ENCODE measurements around the gene KCNJ14.

Gene KCNJ14

GRCh38 chr19:48450441-48450840 is 4.9 kb upstream of the KCNJ14 start:
- Histone ChIP-seq H3K27ac (no peak overlapping the region), H3K27me3 (no peaks in the 10 kb centered on the region), H3K9me3 (replicated peaks in 1 of 11) (no peaks in the 10 kb centered on the region), H4K20me1 (peaks cover 0 to 91% (median 62%) of the 10 kb centered on the region in 11 experiments; a peak in 18 of 22 replicates), H3K36me3 (peaks cover 72 to 92% (median 88%) of the 10 kb centered on the region in 11 experiments), H3K4me3 (no peak overlapping the region), H3K4me1 (peaks cover 12 to 32% (median 16%) of the 10 kb centered on the region in 10 experiments; a peak in 19 of 20 replicates), H3K4me2 (no peak overlapping the region), H3K9ac (peak overlapping the region in 1 of 11 experiments; percentile 19; a peak in 1 of 22 replicates)
- no peak for TF ChIP-seq Cebpa-rat (IDR thresholded peaks at IDR 0.05)

DNA sequence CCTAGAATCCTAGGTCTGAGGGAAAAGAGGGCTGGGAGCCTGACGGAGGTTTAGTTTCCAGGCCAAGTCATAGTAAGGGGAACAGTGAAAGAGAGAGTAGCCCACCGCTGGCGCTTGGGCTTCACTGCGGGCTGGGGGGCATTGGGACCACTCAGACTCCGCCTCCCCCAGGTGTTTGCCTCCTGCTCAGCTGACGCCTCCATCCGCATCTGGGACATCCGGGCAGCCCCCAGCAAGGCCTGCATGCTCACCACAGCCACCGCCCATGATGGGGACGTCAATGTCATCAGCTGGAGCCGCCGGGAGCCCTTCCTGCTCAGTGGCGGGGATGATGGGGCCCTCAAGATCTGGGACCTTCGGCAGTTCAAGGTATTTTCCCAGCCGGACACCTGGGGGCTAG is 4.5 kb upstream of the KCNJ14 start:
- peaks cover 76 to 96% (median 92%) of the 10 kb centered on the region in 11 experiments for H3K36me3 ChIP-seq

GRCh38 chr19:48451624-48452023 is 3.8 kb upstream of the KCNJ14 start:
- Histone ChIP-seq H3K36me3 (peaks cover 83 to 100% (median 99%) of the 10 kb centered on the region in 11 experiments), H3K4me1 (peaks cover 8 to 28% (median 18%) of the 10 kb centered on the region in 10 experiments; a peak in 19 of 20 replicates), H3K4me3 (no peak overlapping the region), H3K9ac (0 out of 22 replicates have a peak overlapping the region, but pooled peaks of 2 of the 11 experiments have one; percentile 11 to 19), H3K9me3 (replicated peaks in 1 of 11) (no peaks in the 10 kb centered on the region), H4K20me1 (peaks cover 0 to 99% (median 74%) of the 10 kb centered on the region in 11 experiments; a peak in 19 of 22 replicates), H3K4me2 (no peak overlapping the region), H3K27me3 (no peaks in the 10 kb centered on the region), H3K27ac (no peak overlapping the region)
- TF ChIP-seq Cebpa-rat (IDR thresholded peaks at IDR 0.05), result no peak

More for the DNA sequence above, 4.5 kb upstream of the KCNJ14 start:
- Histone ChIP-seq H3K27ac (no peak overlapping the region), H3K27me3 (no peaks in the 10 kb centered on the region), H3K4me1 (peaks cover 12 to 32% (median 19%) of the 10 kb centered on the region in 10 experiments; a peak in 19 of 20 replicates), H3K9me3 (replicated peaks in 1 of 11) (no peaks in the 10 kb centered on the region), H3K4me2 (no peak overlapping the region), H4K20me1 (peaks cover 0 to 96% (median 66%) of the 10 kb centered on the region in 11 experiments; a peak in 19 of 22 replicates), H3K9ac (peak overlapping the region in 1 of 11 experiments; percentile 19; a peak in 2 of 22 replicates), H3K4me3 (no peak overlapping the region)
- no peak for TF ChIP-seq Cebpa-rat (IDR thresholded peaks at IDR 0.05)

GRCh38 chr19:48452289-48453190 is 2.8 kb upstream of the KCNJ14 start:
- Histone ChIP-seq H3K9me3 (replicated peaks in 1 of 11) (no peaks in the 10 kb centered on the region), H3K36me3 (peaks cover 87 to 100% (median 100%) of the 10 kb centered on the region in 11 experiments), H3K4me3 (no peak overlapping the region), H3K9ac (0 out of 22 replicates have a peak overlapping the region, but pooled peaks of 2 of the 11 experiments have one; percentile 9 to 17), H3K4me1 (peaks cover 0 to 22% (median 9%) of the 10 kb centered on the region in 10 experiments; a peak in 15 of 20 replicates), H3K4me2 (no peak overlapping the region), H3K27ac (no peak overlapping the region), H4K20me1 (peaks cover 0 to 100% (median 83%) of the 10 kb centered on the region in 11 experiments; a peak in 19 of 22 replicates), H3K27me3 (no peaks in the 10 kb centered on the region)
- TF ChIP-seq Cebpa-rat (IDR thresholded peaks at IDR 0.05), result no peak

DNA sequence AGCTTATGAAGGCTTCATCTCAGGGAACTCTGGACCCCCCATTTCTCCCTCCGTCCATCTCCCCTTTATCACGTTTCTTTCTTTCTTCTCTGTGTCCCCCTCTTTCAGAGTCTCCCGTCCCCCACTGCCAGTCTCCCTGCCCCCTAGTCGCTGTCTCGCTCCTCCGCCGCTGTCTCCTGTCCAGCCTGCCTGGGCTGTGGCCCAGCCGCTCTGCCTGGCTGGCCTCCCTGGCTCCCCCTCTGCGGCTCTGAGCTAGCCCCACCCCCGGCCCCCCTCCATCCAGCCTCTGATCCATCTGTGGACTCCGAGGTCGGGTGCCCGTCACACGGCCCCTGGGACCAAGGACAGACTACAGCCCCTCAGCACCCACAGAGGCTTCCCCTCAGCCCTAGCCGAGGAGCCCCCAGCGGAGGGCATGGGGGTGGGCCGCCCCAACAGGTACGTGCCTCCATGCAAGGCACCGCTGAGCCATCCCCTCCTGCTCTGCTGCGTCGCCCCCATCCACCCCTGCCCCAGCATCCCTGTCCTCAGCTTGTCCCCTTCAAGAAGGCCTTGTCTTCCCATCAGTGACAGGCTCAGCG is 1.1 kb upstream of the KCNJ14 start:
- H3K27ac ChIP-seq, result no peak overlapping the region
- no peak for TF ChIP-seq Cebpa-rat (IDR thresholded peaks at IDR 0.05)
- H3K9me3 ChIP-seq (replicated peaks in 1 of 11), result no peaks in the 10 kb centered on the region
- H3K9ac ChIP-seq, result peak overlapping the region in 1 of 11 experiments; percentile 13; a peak in 1 of 22 replicates
- H3K4me1 ChIP-seq, result peaks cover 0 to 26% (median 7%) of the 10 kb centered on the region in 10 experiments; a peak in 11 of 20 replicates
- H4K20me1 ChIP-seq, result peaks cover 0 to 100% (median 86%) of the 10 kb centered on the region in 11 experiments; a peak in 19 of 22 replicates
- H3K27me3 ChIP-seq, result no peaks in the 10 kb centered on the region
- peaks cover 72 to 100% (median 96%) of the 10 kb centered on the region in 11 experiments for H3K36me3 ChIP-seq
- H3K4me3 ChIP-seq, result no peak overlapping the region
- no peak overlapping the region for H3K4me2 ChIP-seq

DNA sequence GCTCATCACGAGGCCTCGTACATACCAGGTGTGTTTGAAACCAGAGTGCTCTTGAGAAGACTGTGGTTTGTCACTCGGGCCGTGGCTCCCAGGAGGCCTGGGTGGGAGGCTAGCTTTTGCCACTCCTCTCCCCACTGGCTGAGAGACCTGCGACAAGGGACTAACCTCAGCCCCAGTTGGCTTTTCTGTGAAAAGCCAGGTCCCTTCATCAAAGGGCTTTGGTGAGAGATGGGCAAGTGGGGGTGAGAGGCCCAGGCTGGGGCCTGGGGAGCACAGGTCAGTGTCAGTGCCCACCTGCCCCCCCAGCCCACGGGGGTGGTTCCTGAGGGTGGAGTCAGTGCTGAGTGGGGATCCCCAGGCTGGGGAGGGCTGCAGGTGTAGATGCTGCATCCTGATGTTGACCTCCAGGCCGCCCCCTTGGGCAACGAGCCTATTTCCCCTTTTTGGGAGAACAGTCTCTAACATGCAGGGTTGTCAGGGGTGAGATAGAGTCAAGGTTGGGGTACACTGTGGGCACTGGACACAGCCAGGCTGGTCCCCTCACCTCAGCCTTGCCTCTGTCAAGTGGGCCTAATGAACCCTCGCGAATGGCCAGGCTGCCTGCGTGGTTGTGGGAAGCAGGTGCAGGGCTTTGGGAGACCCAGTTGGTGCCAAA is 661 bp downstream of the KCNJ14 start:
- Histone ChIP-seq H3K36me3 (peaks cover 56 to 100% (median 85%) of the 10 kb centered on the region in 11 experiments), H3K27ac (no peak overlapping the region), H3K4me1 (peaks cover 0 to 30% (median 7%) of the 10 kb centered on the region in 10 experiments; a peak in 11 of 20 replicates), H3K27me3 (no peaks in the 10 kb centered on the region), H3K4me3 (no peak overlapping the region), H3K9me3 (replicated peaks in 1 of 11) (no peaks in the 10 kb centered on the region), H3K9ac (no peak overlapping the region; a peak in 1 of 22 replicates), H3K4me2 (peak overlapping the region in 4 of 11 experiments; percentile 1 to 34 (median 20); a peak in 4 of 22 replicates), H4K20me1 (peaks cover 0 to 100% (median 75%) of the 10 kb centered on the region in 11 experiments; a peak in 19 of 22 replicates)
- no peak for TF ChIP-seq Cebpa-rat (IDR thresholded peaks at IDR 0.05)

GRCh38 chr19:48456864-48457263 is 1.5 kb downstream of the KCNJ14 start:
- no peak for TF ChIP-seq Cebpa-rat (IDR thresholded peaks at IDR 0.05)
- Histone ChIP-seq H3K9me3 (replicated peaks in 1 of 11) (no peaks in the 10 kb centered on the region), H3K9ac (no peak overlapping the region), H3K4me3 (no peak overlapping the region), H3K36me3 (peaks cover 54 to 99% (median 79%) of the 10 kb centered on the region in 11 experiments), H3K4me2 (no peak overlapping the region), H3K27me3 (no peaks in the 10 kb centered on the region), H4K20me1 (peaks cover 0 to 100% (median 71%) of the 10 kb centered on the region in 11 experiments; a peak in 19 of 22 replicates), H3K4me1 (peaks cover 0 to 30% (median 7%) of the 10 kb centered on the region in 10 experiments; a peak in 11 of 20 replicates), H3K27ac (no peak overlapping the region)

DNA sequence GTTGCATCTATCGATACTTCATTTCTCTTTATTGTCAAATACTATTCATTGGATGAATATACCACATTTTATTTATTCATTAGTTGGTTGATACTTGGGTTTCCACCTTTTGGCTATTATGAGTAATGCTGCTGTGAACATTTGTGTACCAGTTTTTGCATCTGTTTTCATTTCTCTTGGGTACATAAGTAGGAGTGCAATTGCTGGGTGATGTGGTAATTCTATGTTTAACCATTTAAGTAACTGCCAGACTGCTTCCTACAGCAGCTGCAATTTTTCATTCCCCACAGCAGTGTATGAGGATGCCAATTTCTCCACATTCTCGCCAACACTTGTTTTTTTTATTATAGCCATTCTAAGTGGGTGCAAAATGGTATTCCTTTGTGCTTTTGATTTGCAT is 2.6 kb downstream of the KCNJ14 start:
- H4K20me1 ChIP-seq, result peaks cover 0 to 98% (median 60%) of the 10 kb centered on the region in 11 experiments; a peak in 19 of 22 replicates
- H3K4me1 ChIP-seq, result peaks cover 0 to 30% (median 7%) of the 10 kb centered on the region in 10 experiments; a peak in 12 of 20 replicates
- H3K9me3 ChIP-seq (replicated peaks in 1 of 11), result no peaks in the 10 kb centered on the region
- no peak overlapping the region for H3K4me2 ChIP-seq
- peaks cover 48 to 99% (median 78%) of the 10 kb centered on the region in 11 experiments for H3K36me3 ChIP-seq
- H3K27ac ChIP-seq, result no peak overlapping the region; a peak in 1 of 22 replicates
- TF ChIP-seq Cebpa-rat (IDR thresholded peaks at IDR 0.05), result no peak
- H3K9ac ChIP-seq, result no peak overlapping the region
- no peak overlapping the region for H3K4me3 ChIP-seq
- H3K27me3 ChIP-seq, result no peaks in the 10 kb centered on the region
